GM19397 (cell line): ENCODE results near the gene SCN4A.
"Not testable (repeated sequence)": the region's sequence is repeated elsewhere in the genome, so short reads cannot be mapped to it uniquely, and the experiment has no call there.

Source experiments
- ATAC-seq: cut with Tn5 transposase; IDR thresholded peaks from one replicate; pipeline ENCODE4 v1.9.1; 2021; ENCODE audit warnings: mild to moderate bottlenecking, moderate library complexity; ENCODE audit not compliant: unreplicated experiment

The SCN4A gene

GRCh38 chr17:63889026-63889848 lies 83.5 kb downstream of the SCN4A start:
- ATAC-seq: not testable (repeated sequence)
